GM20000 (cell line): ENCODE results near the gene CCDC146.

ENCODE experiments used
- DNase-seq: peaks from one replicate; pipeline ENCODE4 v3.0.0; 2012; ENCODE audit warnings: low spot score
- CTCF ChIP-seq: IDR thresholded peaks from 2 replicates; pipeline ENCODE4 v1.5.1; 2012; ENCODE audit warnings: mild to moderate bottlenecking, control low read depth; ENCODE audit errors: extremely low read depth, missing control alignments

The CCDC146 gene

GRCh38 chr7:77320714-77321113 is 198.3 kb downstream of the CCDC146 start:
- TF ChIP-seq CTCF, result no peak
- no peak for DNase-seq

GRCh38 chr7:77321300-77321699 is 198.9 kb downstream of the CCDC146 start:
- no peak for DNase-seq
- no peak for TF ChIP-seq CTCF

GRCh38 chr7:77326131-77326530 is 203.7 kb downstream of the CCDC146 start:
- no peak for TF ChIP-seq CTCF
- no peak for DNase-seq

- DNase-seq, result no peak
- no peak for TF ChIP-seq CTCF
Measured at GRCh38 chr7:77327067-77327931, 204.9 kb downstream of the CCDC146 start.

- TF ChIP-seq CTCF, result no peak
- DNase-seq, result no peak
Measured at GRCh38 chr7:77327932-77328628, 205.7 kb downstream of the CCDC146 start.

GRCh38 chr7:77328669-77329068 is 206.3 kb downstream of the CCDC146 start:
- TF ChIP-seq CTCF, result no peak
- DNase-seq, result no peak

- no peak for TF ChIP-seq CTCF
- DNase-seq, result no peak
Measured at GRCh38 chr7:77329466-77330168, 207.2 kb downstream of the CCDC146 start.
